Neuronal stem cell (in vitro differentiated cells): ENCODE measurements around the gene ZNF397.

Experiments used
- DNase-seq: peaks from one replicate; pipeline ENCODE4 v3.0.0-alpha.2; 2013; ENCODE audit warnings: low spot score
- H2AFZ ChIP-seq: one replicate; pipeline ENCODE4 v1.6.1; 2013; ENCODE audit warnings: mild to moderate bottlenecking, low read length, inconsistent platforms
- H2AK5ac ChIP-seq: 2 replicates; pipeline ENCODE4 v1.6.1; 2013; ENCODE audit warnings: low read depth, mild to moderate bottlenecking, inconsistent platforms, low read length, moderate library complexity, mixed read lengths
- H2BK120ac ChIP-seq: 2 replicates; pipeline ENCODE4 v1.6.1; 2013; ENCODE audit warnings: low read depth, mild to moderate bottlenecking, inconsistent platforms, low read length, moderate library complexity, mixed read lengths
- H2BK12ac ChIP-seq: one replicate; pipeline ENCODE4 v1.6.1; 2013; ENCODE audit warnings: low read length, inconsistent platforms
- H2BK15ac ChIP-seq: 2 replicates; pipeline ENCODE4 v1.6.1; 2013; ENCODE audit warnings: mild to moderate bottlenecking, low read length, inconsistent platforms, mixed read lengths
- H2BK5ac ChIP-seq: one replicate; pipeline ENCODE4 v1.6.1; 2013; ENCODE audit warnings: inconsistent platforms, mild to moderate bottlenecking, low read length, moderate library complexity
- H3K14ac ChIP-seq: one replicate; pipeline ENCODE4 v1.6.1; 2013; ENCODE audit warnings: low read length, inconsistent platforms
- H3K18ac ChIP-seq: 2 replicates; pipeline ENCODE4 v1.6.1; 2013; ENCODE audit warnings: low read length, inconsistent platforms
- H3K23ac ChIP-seq: 2 replicates; pipeline ENCODE4 v1.6.1; 2013; ENCODE audit warnings: low read depth, mild to moderate bottlenecking, mixed read lengths, low read length, inconsistent platforms; ENCODE audit not compliant: poor library complexity
- H3K27ac ChIP-seq: replicated peaks from 3 replicates; pipeline ENCODE4 v1.5.1; 2013; ENCODE audit warnings: low read length, inconsistent platforms
- H3K27me3 ChIP-seq, 3 experiments: 2 replicates each; pipeline ENCODE4 v1.6.1; 2013; ENCODE audit warnings: low read length in 3 of 3, mild to moderate bottlenecking in 2 of 3, inconsistent platforms in 1 of 3, low read depth in 1 of 3, mixed read lengths in 1 of 3, moderate library complexity in 1 of 3; ENCODE audit not compliant: control insufficient read depth in 3 of 3, insufficient read depth in 3 of 3
- H3K36me3 ChIP-seq, 2 donors: replicated peaks in 1 of 2; 2 replicates each; pipeline ENCODE4 v1.6.1; 2013; ENCODE audit warnings: low read length in 2 of 2; ENCODE audit not compliant: control insufficient read depth in 2 of 2, insufficient read depth in 2 of 2
- H3K4ac ChIP-seq: 2 replicates; pipeline ENCODE4 v1.6.1; 2013; ENCODE audit warnings: inconsistent platforms, mild to moderate bottlenecking, low read length, moderate library complexity
- H3K4me1 ChIP-seq, 2 donors: 1 replicate in 1 of 2; 2 replicates in 1 of 2; pipeline ENCODE4 v1.6.1; 2013; ENCODE audit warnings: low read length in 2 of 2, low read depth in 1 of 2; ENCODE audit not compliant: control insufficient read depth in 2 of 2, insufficient read depth in 1 of 2
- H3K4me2 ChIP-seq: one replicate; pipeline ENCODE4 v1.6.1; 2013; ENCODE audit warnings: mild to moderate bottlenecking, low read length, inconsistent platforms; ENCODE audit not compliant: insufficient read depth, poor library complexity, severe bottlenecking
- H3K4me3 ChIP-seq, 2 donors: 2 replicates each; pipeline ENCODE4 v1.5.1; 2013; ENCODE audit warnings: low read length in 2 of 2, mild to moderate bottlenecking in 2 of 2, inconsistent platforms in 1 of 2, moderate library complexity in 1 of 2
- H3K79me1 ChIP-seq: one replicate; pipeline ENCODE4 v1.6.1; 2013; ENCODE audit warnings: low read depth, mild to moderate bottlenecking, inconsistent platforms, low read length, moderate library complexity
- H3K9ac ChIP-seq: one replicate; pipeline ENCODE4 v1.6.1; 2013; ENCODE audit warnings: mild to moderate bottlenecking, low read depth, low read length, inconsistent platforms; ENCODE audit not compliant: poor library complexity
- H3K9me3 ChIP-seq, 2 donors: replicated peaks in 1 of 2; 2 replicates each; pipeline versions ENCODE3 to v1.6.1; 2013; ENCODE audit warnings: low read length in 2 of 2, mild to moderate bottlenecking in 2 of 2, inconsistent platforms in 1 of 2, low read depth in 1 of 2, mixed read lengths in 1 of 2, moderate library complexity in 1 of 2; ENCODE audit not compliant: control insufficient read depth in 2 of 2, insufficient read depth in 1 of 2
- H4K8ac ChIP-seq: one replicate; pipeline ENCODE4 v1.6.1; 2013; ENCODE audit warnings: low read depth, mild to moderate bottlenecking, inconsistent platforms, low read length, moderate library complexity
- H4K91ac ChIP-seq: one replicate; pipeline ENCODE4 v1.6.1; 2013; ENCODE audit warnings: low read length, low read depth, mild to moderate bottlenecking, inconsistent platforms; ENCODE audit not compliant: poor library complexity
- WGBS, 2 donors: extraction: QIAGEN DNeasy Blood & Tissue Kit; methylation state at CpG; one replicate each; pipeline ENCODE4 v1.1.7; 2013; ENCODE audit warnings: missing lambda C conversion rate in 2 of 2, mixed read lengths in 1 of 2; ENCODE audit not compliant: insufficient read length in 2 of 2, insufficient replicate concordance in 1 of 2; ENCODE audit errors: extremely low coverage in 2 of 2; 5-methylcytosine and 5-hydroxymethylcytosine counted together

The ZNF397 gene

DNA sequence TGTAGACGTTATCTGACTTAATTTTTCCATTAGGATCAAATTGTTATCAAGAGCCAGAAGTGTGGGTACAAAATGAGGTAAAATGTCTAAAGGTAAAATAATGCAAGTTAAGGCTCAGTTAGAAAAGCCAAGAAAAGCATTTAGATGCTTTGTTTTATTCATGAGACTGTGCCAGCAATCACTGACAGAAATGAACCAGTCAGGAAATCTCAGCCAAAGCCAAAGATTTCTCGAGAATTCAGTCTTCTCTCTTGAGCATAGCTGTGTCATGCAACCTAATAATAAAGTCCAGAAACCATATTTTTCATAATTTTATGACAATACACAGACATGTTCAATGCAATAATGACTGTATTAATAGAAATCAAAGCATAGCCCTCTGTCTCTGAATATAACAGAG is 43.5 kb upstream of the ZNF397 start:
- Histone ChIP-seq H3K36me3 (no peaks in the 10 kb centered on the region), H3K23ac (no peak overlapping the region), H2BK12ac (no peak overlapping the region), H3K27ac (no peak overlapping the region), H2BK5ac (no peak overlapping the region), H3K27me3 (no peaks in the 10 kb centered on the region), H4K91ac (no peak overlapping the region), H3K4ac (no peak overlapping the region), H2AFZ (no peak overlapping the region), H3K4me1 (no peaks in the 10 kb centered on the region), H3K9ac (no peak overlapping the region), H4K8ac (no peak overlapping the region), H2BK15ac (no peak overlapping the region), H3K79me1 (no peaks in the 10 kb centered on the region), H3K4me3 (no peak overlapping the region), H3K9me3 (peaks cover 0 to 3% of the 10 kb centered on the region in 2 donors), H2BK120ac (no peak overlapping the region), H2AK5ac (no peak overlapping the region), H3K18ac (no peak overlapping the region), H3K14ac (no peak overlapping the region), H3K4me2 (no peak overlapping the region)
- no peak for DNase-seq
- WGBS, 2 donors: no CpG with 5 or more reads among the region's 2 CpGs

DNA sequence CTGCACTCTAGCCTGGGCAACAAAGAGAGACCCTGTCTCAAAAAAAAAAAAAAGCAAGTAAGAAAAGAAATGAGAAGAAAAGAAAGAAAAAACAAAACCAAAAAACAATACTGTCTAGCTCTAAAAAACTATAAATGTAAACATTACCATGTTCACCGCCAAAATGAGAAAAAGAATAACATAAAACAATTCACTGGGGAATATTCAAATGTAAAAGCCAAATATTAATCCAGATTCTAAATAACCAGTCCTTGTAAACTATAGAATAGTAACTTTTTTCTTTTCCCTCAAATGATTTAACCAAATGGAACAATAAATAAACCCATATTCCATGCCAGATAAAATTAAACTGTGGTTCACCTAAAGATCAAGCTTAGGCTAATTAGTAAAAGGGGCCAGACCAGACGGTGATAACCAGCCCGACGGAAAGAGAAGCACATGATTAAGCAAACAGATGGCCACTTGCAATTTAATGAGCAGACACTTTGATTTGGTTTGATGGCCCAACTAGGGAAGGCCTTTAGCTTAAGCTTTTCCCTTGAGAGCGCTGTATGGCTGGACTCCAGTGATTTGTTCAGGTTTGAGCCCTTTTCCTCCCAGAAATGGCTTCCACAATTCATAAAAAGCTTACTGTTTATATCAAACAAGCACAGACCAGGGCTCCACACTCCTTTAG is 39.4 kb upstream of the ZNF397 start:
- Histone ChIP-seq H3K14ac (no peak overlapping the region), H4K91ac (no peak overlapping the region), H3K79me1 (no peaks in the 10 kb centered on the region), H2BK15ac (no peak overlapping the region), H3K4me1 (no peaks in the 10 kb centered on the region), H2BK120ac (no peak overlapping the region), H3K36me3 (no peaks in the 10 kb centered on the region), H3K27me3 (no peaks in the 10 kb centered on the region), H2BK5ac (no peak overlapping the region), H3K23ac (no peak overlapping the region), H3K18ac (no peak overlapping the region), H3K9ac (no peak overlapping the region), H3K4ac (no peak overlapping the region), H2AK5ac (no peak overlapping the region), H3K4me2 (no peak overlapping the region), H3K4me3 (no peak overlapping the region), H4K8ac (no peak overlapping the region), H2BK12ac (no peak overlapping the region), H3K27ac (no peak overlapping the region), H3K9me3 (peaks cover 7 to 10% of the 10 kb centered on the region in 2 donors), H2AFZ (no peak overlapping the region)
- no peak for DNase-seq
- WGBS, 2 donors: no CpG with 5 or more reads among the region's 5 CpGs

DNA sequence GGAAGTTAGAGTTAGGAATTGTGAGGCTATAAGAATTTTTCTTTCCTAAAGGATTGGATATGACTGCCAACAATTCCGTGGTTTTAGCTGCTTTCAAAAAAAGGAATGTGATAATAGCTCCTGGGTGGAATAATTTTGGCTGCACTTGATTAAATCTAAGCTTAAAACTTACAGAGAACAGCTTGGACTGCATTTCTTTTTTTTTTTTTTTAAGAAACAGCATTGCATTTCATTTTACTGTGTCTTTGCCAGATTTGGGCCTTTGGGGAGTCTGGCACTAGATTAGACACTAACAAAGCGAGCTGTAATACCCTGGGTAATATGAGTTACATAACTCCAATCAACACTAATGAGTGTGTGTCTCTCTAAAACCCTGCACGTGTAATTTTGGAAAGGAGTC is 37.8 kb upstream of the ZNF397 start:
- H3K23ac ChIP-seq: no peak overlapping the region
- no peaks in the 10 kb centered on the region for H3K27me3 ChIP-seq
- no peak overlapping the region for H4K8ac ChIP-seq
- peaks cover 7 to 10% of the 10 kb centered on the region in 2 donors for H3K9me3 ChIP-seq
- H3K4me3 ChIP-seq: no peak overlapping the region
- no peak overlapping the region for H2BK15ac ChIP-seq
- no peak overlapping the region for H3K4ac ChIP-seq
- WGBS, 2 donors: no CpG with 5 or more reads among the region's 3 CpGs
- no peak overlapping the region for H2AK5ac ChIP-seq
- H3K4me1 ChIP-seq: no peaks in the 10 kb centered on the region
- no peaks in the 10 kb centered on the region for H3K36me3 ChIP-seq
- H4K91ac ChIP-seq: no peak overlapping the region
- H2BK12ac ChIP-seq: no peak overlapping the region
- no peak overlapping the region for H3K4me2 ChIP-seq
- no peak overlapping the region for H2AFZ ChIP-seq
- H3K14ac ChIP-seq: no peak overlapping the region
- no peak overlapping the region for H3K9ac ChIP-seq
- no peak overlapping the region for H3K18ac ChIP-seq
- no peak overlapping the region for H3K27ac ChIP-seq
- H2BK5ac ChIP-seq: no peak overlapping the region
- H2BK120ac ChIP-seq: no peak overlapping the region
- no peaks in the 10 kb centered on the region for H3K79me1 ChIP-seq
- no peak for DNase-seq

DNA sequence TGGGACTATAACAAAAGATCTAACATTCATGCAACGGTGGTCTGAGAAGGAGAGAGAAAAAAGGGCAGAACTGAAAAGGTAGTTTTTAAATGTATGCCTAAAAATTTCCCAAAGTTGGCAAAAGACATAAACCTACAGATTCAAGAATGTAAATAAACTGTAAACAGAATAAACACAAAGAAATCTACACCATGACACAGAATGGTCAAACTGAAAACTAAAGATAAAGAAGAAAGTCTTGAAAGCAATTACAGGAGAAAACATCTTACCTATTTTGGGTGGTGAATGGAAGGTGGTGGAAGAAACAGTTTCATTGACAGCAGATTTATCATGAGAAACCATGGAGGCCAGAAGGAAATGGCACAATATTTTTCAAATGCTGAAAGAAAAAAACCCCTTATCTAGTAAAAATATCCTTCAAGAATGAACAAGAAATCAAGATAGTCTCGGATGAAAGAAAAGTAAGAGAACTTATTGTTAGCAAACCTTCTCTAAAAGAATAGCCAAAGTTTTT is 35.6 kb upstream of the ZNF397 start:
- Histone ChIP-seq H3K79me1 (no peaks in the 10 kb centered on the region), H2BK120ac (no peak overlapping the region), H3K9ac (no peak overlapping the region), H3K4me3 (no peak overlapping the region), H3K18ac (no peak overlapping the region), H3K9me3 (peaks cover 4 to 10% of the 10 kb centered on the region in 2 donors), H3K27me3 (no peaks in the 10 kb centered on the region), H4K8ac (no peak overlapping the region), H3K4ac (no peak overlapping the region), H2BK12ac (no peak overlapping the region), H3K27ac (no peak overlapping the region), H3K23ac (no peak overlapping the region), H2BK5ac (no peak overlapping the region), H2BK15ac (no peak overlapping the region), H3K4me1 (no peaks in the 10 kb centered on the region), H3K4me2 (no peak overlapping the region), H4K91ac (no peak overlapping the region), H3K14ac (no peak overlapping the region), H3K36me3 (no peaks in the 10 kb centered on the region), H2AK5ac (no peak overlapping the region), H2AFZ (no peak overlapping the region)
- no CpG with 5 or more reads among the region's 2 CpGs for WGBS, 2 donors
- DNase-seq: no peak
